ENCODE results near the gene PHC2.
A peak's percentile ranks its signal among the peaks of the same experiment; 100 is the strongest.

The PHC2 gene

GRCh38 chr1:33384040-33384812, 46.7 kb downstream of the PHC2 start:
- DNase-seq: no peak

- DNase-seq: no peak
Measured at GRCh38 chr1:33383489-33383888, 47.4 kb downstream of the PHC2 start.

GRCh38 chr1:33382661-33383415, 48.1 kb downstream of the PHC2 start:
- no peak for DNase-seq

- no peak for DNase-seq
Measured at GRCh38 chr1:33381977-33382376, 48.9 kb downstream of the PHC2 start.

- DNase-seq: no peak
Measured at GRCh38 chr1:33380811-33381210, 50.1 kb downstream of the PHC2 start.

- no peak for DNase-seq
Measured at GRCh38 chr1:33379631-33380354, 51.1 kb downstream of the PHC2 start.

GRCh38 chr1:33378976-33379375, 51.9 kb downstream of the PHC2 start:
- no peak for DNase-seq

- DNase-seq: no peak
Measured at GRCh38 chr1:33378524-33378923, 52.4 kb downstream of the PHC2 start.

GRCh38 chr1:33377756-33378155, 53.1 kb downstream of the PHC2 start:
- peak; percentile 10 for DNase-seq

- DNase-seq: no peak
Measured at GRCh38 chr1:33377013-33377412, 53.9 kb downstream of the PHC2 start.

GRCh38 chr1:33375316-33375715, 55.6 kb downstream of the PHC2 start:
- no peak for DNase-seq

GRCh38 chr1:33374336-33375105, 56.4 kb downstream of the PHC2 start:
- no peak for DNase-seq

GRCh38 chr1:33373606-33374005, 57.3 kb downstream of the PHC2 start:
- DNase-seq: no peak

- no peak for DNase-seq
Measured at GRCh38 chr1:33372677-33373076, 58.2 kb downstream of the PHC2 start.

- no peak for DNase-seq
Measured at GRCh38 chr1:33372162-33372561, 58.7 kb downstream of the PHC2 start.

- no peak for DNase-seq
Measured at GRCh38 chr1:33371334-33371733, 59.6 kb downstream of the PHC2 start.

- no peak for DNase-seq
Measured at GRCh38 chr1:33370827-33371226, 60.1 kb downstream of the PHC2 start.

- no peak for DNase-seq
Measured at GRCh38 chr1:33370301-33370700, 60.6 kb downstream of the PHC2 start.

- DNase-seq: no peak
Measured at GRCh38 chr1:33369764-33370163, 61.1 kb downstream of the PHC2 start.

- no peak for DNase-seq
Measured at GRCh38 chr1:33369081-33369480, 61.8 kb downstream of the PHC2 start.

GRCh38 chr1:33368431-33368830, 62.5 kb downstream of the PHC2 start:
- no peak for DNase-seq

- DNase-seq: peak; percentile 25
Measured at GRCh38 chr1:33367485-33368405, 63.1 kb downstream of the PHC2 start.
